H1 (cell line): ENCODE results near the gene GZMM. TPM values are rescaled to one million over a fixed set of nuclear protein-coding genes. Genes with fewer than 3 reads are reported as not detected.
A peak's percentile ranks its signal among the peaks of the same experiment; 100 is the strongest.

Experiments used
- CTCF ChIA-PET: fragments of 300-600 bp; sonication (Branson Sonifier 250); formaldehyde crosslinking; loops from one replicate; lab custom pipeline; 2021; ENCODE audit not compliant: partially characterized antibody; lab: Charles Lee
- POLR2A ChIA-PET: fragments of 300-600 bp; sonication (Branson Sonifier 250); formaldehyde crosslinking; loops from one replicate; lab custom pipeline; 2021; ENCODE audit warnings: inconsistent platforms; ENCODE audit not compliant: partially characterized antibody; lab: Charles Lee
- DNase-seq, 2 experiments: peaks; one replicate each; pipeline versions ENCODE4 v3.0.0 to v3.0.0-alpha.2; 2010 to 2022; ENCODE audit warnings: low spot score in 2 of 2, low read depth in 1 of 2, mixed read lengths in 1 of 2
- FAIRE-seq: peaks from 2 replicates; lab custom pipeline; 2011; peaks lifted over from hg19 to GRCh38; lab: Jason Lieb, UNC
- H2AFZ ChIP-seq: 2 replicates; pipeline ENCODE4 v1.8.1; 2012; ENCODE audit warnings: low read length, inconsistent platforms
- H2AK5ac ChIP-seq: 2 replicates; pipeline ENCODE4 v1.6.1; 2013; ENCODE audit warnings: low read depth, low read length
- H2BK120ac ChIP-seq: replicated peaks from 2 replicates; pipeline ENCODE3; 2013; ENCODE audit warnings: low read depth, low read length, inconsistent platforms
- H2BK12ac ChIP-seq: 2 replicates; pipeline ENCODE4 v1.6.1; 2013; ENCODE audit warnings: low read depth, low read length
- H2BK15ac ChIP-seq: 2 replicates; pipeline ENCODE4 v1.6.1; 2013; ENCODE audit warnings: low read length
- H2BK20ac ChIP-seq: 2 replicates; pipeline ENCODE4 v1.6.1; 2013; ENCODE audit warnings: low read length
- H2BK5ac ChIP-seq: 2 replicates; pipeline ENCODE4 v1.6.1; 2013; ENCODE audit warnings: low read depth, low read length
- H3K14ac ChIP-seq: 2 replicates; pipeline ENCODE4 v1.6.1; 2013; ENCODE audit warnings: inconsistent platforms; ENCODE audit not compliant: insufficient read length
- H3K18ac ChIP-seq: 2 replicates; pipeline ENCODE4 v1.6.1; 2013; ENCODE audit warnings: low read length; ENCODE audit errors: extremely low read depth
- H3K23ac ChIP-seq: 2 replicates; pipeline ENCODE4 v1.6.1; 2013; ENCODE audit warnings: inconsistent platforms; ENCODE audit not compliant: insufficient read length
- H3K23me2 ChIP-seq: 2 replicates; pipeline ENCODE4 v1.6.1; 2013; ENCODE audit warnings: low read depth, low read length
- H3K27ac ChIP-seq: 2 replicates; pipeline ENCODE4 v1.6.1; 2011; ENCODE audit warnings: low read depth, low read length, inconsistent platforms
- H3K27me3 ChIP-seq, 4 experiments: replicated peaks in 1 of 4; 1 replicate in 1 of 4; 2 replicates in 3 of 4; pipeline versions ENCODE4 v1.6.1 to v1.8.1; 2011 to 2013; ENCODE audit warnings: low read length in 3 of 4, mild to moderate bottlenecking in 3 of 4, inconsistent platforms in 2 of 4, mixed read lengths in 2 of 4, moderate library complexity in 1 of 4; ENCODE audit not compliant: control insufficient read depth in 3 of 4, insufficient read depth in 3 of 4; ENCODE audit errors: extremely low read depth in 1 of 4
- H3K36me3 ChIP-seq, 4 experiments: 2 replicates each; pipeline versions ENCODE4 v1.6.1 to v1.8.1; 2011 to 2013; ENCODE audit warnings: mild to moderate bottlenecking in 4 of 4, low read length in 3 of 4, moderate library complexity in 2 of 4, control low read depth in 1 of 4, inconsistent platforms in 1 of 4; ENCODE audit not compliant: insufficient read depth in 4 of 4, control insufficient read depth in 2 of 4
- H3K4ac ChIP-seq: replicated peaks from 2 replicates; pipeline ENCODE3; 2013; ENCODE audit warnings: low read length, low read depth, mixed read lengths, inconsistent platforms; ENCODE audit not compliant: insufficient read length
- H3K4me1 ChIP-seq, 4 experiments: replicated peaks in 1 of 4; 1 replicate in 1 of 4; 2 replicates in 3 of 4; pipeline versions ENCODE4 v1.6.1 to v1.8.1; 2011 to 2013; ENCODE audit warnings: low read length in 3 of 4, inconsistent platforms in 2 of 4, mixed read lengths in 1 of 4; ENCODE audit not compliant: insufficient read depth in 4 of 4, control insufficient read depth in 3 of 4
- H3K4me2 ChIP-seq, 2 experiments: 2 replicates each; pipeline versions ENCODE4 v1.6.1 to v1.8.1; 2011 to 2013; ENCODE audit warnings: low read depth in 2 of 2, low read length in 2 of 2, control low read depth in 1 of 2, inconsistent platforms in 1 of 2, mild to moderate bottlenecking in 1 of 2; ENCODE audit not compliant: insufficient read depth in 1 of 2
- H3K4me3 ChIP-seq, 4 experiments: fragments of 200-600, 300-600 bp in 1 of 4; sonication (generic), shearing (Covaris generic), sonication (Bioruptor Twin) in 1 of 4; 2 replicates each; pipeline versions ENCODE4 v1.5.1 to v1.8.1; 2011 to 2016; ENCODE audit warnings: low read length in 4 of 4, low read depth in 3 of 4, control low read depth in 2 of 4, inconsistent platforms in 2 of 4, mild to moderate bottlenecking in 2 of 4, mixed read lengths in 1 of 4, moderate library complexity in 1 of 4; ENCODE audit not compliant: insufficient read depth in 2 of 4; ENCODE audit errors: extremely low read depth in 1 of 4
- H3K56ac ChIP-seq: replicated peaks from 2 replicates; pipeline ENCODE3; 2013; ENCODE audit warnings: low read depth, mild to moderate bottlenecking, mixed read lengths, low read length, inconsistent platforms; ENCODE audit not compliant: insufficient read length
- H3K79me1 ChIP-seq: 2 replicates; pipeline ENCODE4 v1.6.1; 2013; ENCODE audit warnings: low read depth, low read length, control low read depth
- H3K79me2 ChIP-seq, 2 experiments: 2 replicates each; pipeline versions ENCODE4 v1.6.1 to v1.8.1; 2012 to 2013; ENCODE audit warnings: low read length in 2 of 2, mild to moderate bottlenecking in 2 of 2, inconsistent platforms in 1 of 2; ENCODE audit not compliant: insufficient read depth in 2 of 2, control insufficient read depth in 1 of 2
- H3K9ac ChIP-seq, 4 experiments: replicated peaks in 1 of 4; 1 replicate in 1 of 4; 2 replicates in 3 of 4; pipeline versions ENCODE4 v1.6.1 to v1.8.1; 2011 to 2013; ENCODE audit warnings: low read depth in 3 of 4, low read length in 3 of 4, control low read depth in 2 of 4, mild to moderate bottlenecking in 2 of 4, moderate library complexity in 2 of 4, inconsistent platforms in 1 of 4; ENCODE audit errors: extremely low read depth in 1 of 4
- H3K9me3 ChIP-seq, 2 experiments: 2 replicates each; pipeline versions ENCODE4 v1.6.1 to v1.8.1; 2012 to 2013; ENCODE audit warnings: mild to moderate bottlenecking in 2 of 2, moderate library complexity in 2 of 2, control low read depth in 1 of 2, inconsistent platforms in 1 of 2, low read depth in 1 of 2, low read length in 1 of 2, mixed read lengths in 1 of 2; ENCODE audit not compliant: insufficient read depth in 2 of 2
- H4K20me1 ChIP-seq, 2 experiments: replicated peaks in 1 of 2; 2 replicates each; pipeline versions ENCODE3 to v1.8.1; 2011 to 2013; ENCODE audit warnings: inconsistent platforms in 2 of 2, low read length in 2 of 2, mild to moderate bottlenecking in 1 of 2; ENCODE audit not compliant: insufficient read depth in 2 of 2, control insufficient read depth in 1 of 2
- H4K5ac ChIP-seq: 2 replicates; pipeline ENCODE4 v1.6.1; 2013; ENCODE audit warnings: low read length, low read depth, mixed read lengths, inconsistent platforms; ENCODE audit not compliant: insufficient read length
- H4K8ac ChIP-seq: 2 replicates; pipeline ENCODE4 v1.8.0; 2013; ENCODE audit warnings: mild to moderate bottlenecking, moderate library complexity, low read length, inconsistent platforms; ENCODE audit not compliant: insufficient read depth; ENCODE audit errors: extremely low read depth
- H4K91ac ChIP-seq: replicated peaks from 2 replicates; pipeline ENCODE3; 2013; ENCODE audit warnings: low read length, mixed read lengths, inconsistent platforms; ENCODE audit not compliant: insufficient read length
- EP300 ChIP-seq, 2 experiments: IDR thresholded peaks; 1 replicate in 1 of 2; 2 replicates in 1 of 2; pipeline ENCODE4 v1.6.1; 2011 to 2012; ENCODE audit warnings: low read depth in 2 of 2, low read length in 2 of 2, mild to moderate bottlenecking in 2 of 2, borderline replicate concordance in 1 of 2, inconsistent platforms in 1 of 2, moderate library complexity in 1 of 2
- GTF2F1 ChIP-seq: IDR thresholded peaks from 2 replicates; pipeline ENCODE4 v1.6.1; 2012; ENCODE audit warnings: low read depth, low read length, improper control_type of control experiment, borderline replicate concordance
- RAD21 ChIP-seq, 2 experiments: IDR thresholded peaks in 1 of 2; conservative IDR thresholded peaks in 1 of 2; 2 replicates each; pipeline ENCODE4 v1.6.1; 2011; ENCODE audit warnings: low read depth in 2 of 2, low read length in 2 of 2, improper control_type of control experiment in 1 of 2, inconsistent platforms in 1 of 2, mild to moderate bottlenecking in 1 of 2, moderate library complexity in 1 of 2
- RFX5 ChIP-seq: IDR thresholded peaks from 2 replicates; pipeline ENCODE4 v1.6.1; 2011; ENCODE audit warnings: low read depth, low read length, improper control_type of control experiment, borderline replicate concordance
- SRF ChIP-seq: IDR thresholded peaks from 2 replicates; pipeline ENCODE4 v1.6.1; 2011; ENCODE audit warnings: mild to moderate bottlenecking, low read depth, low read length, moderate library complexity
- TAF1 ChIP-seq: IDR thresholded peaks from 2 replicates; pipeline ENCODE4 v1.6.1; 2011; ENCODE audit warnings: mild to moderate bottlenecking, low read depth, low read length
- WGBS, 2 experiments: shearing (Covaris generic) in 1 of 2; methylation state at CpG; one replicate each; pipeline versions ENCODE4 v1.1.6 to v1.1.7; 2013 to 2015; ENCODE audit warnings: low lambda C conversion rate in 2 of 2, mixed read lengths in 2 of 2, inconsistent platforms in 1 of 2, low coverage in 1 of 2, missing lambda C conversion rate in 1 of 2; ENCODE audit not compliant: insufficient replicate concordance in 2 of 2, insufficient coverage in 1 of 2, insufficient read length in 1 of 2; ENCODE audit errors: extremely low coverage in 1 of 2, missing lambda C conversion rate in 1 of 2; 5-methylcytosine and 5-hydroxymethylcytosine counted together
- polyA plus RNA-seq, 7 experiments: library from polyadenylated mRNA; depleted of rRNA in 3 of 7; stranded (reverse) in 5 of 7; unstranded in 2 of 7; fragments of >200 nt in 5 of 7; fragments of 200-250 nt in 2 of 7; gene quantifications; 1 replicate in 5 of 7; 2 replicates in 1 of 7; 4 replicates in 1 of 7; pipeline versions ENCODE4 v1.2.1 to v1.2.3, GENCODE V29; 2011 to 2013; ENCODE audit warnings: missing spikeins in 2 of 7, mixed read lengths in 2 of 7
- total RNA-seq: library from RNA; stranded (reverse); fragmentation: NEBNext Ultra II Directional; extraction: Animal tissue kit (Norgen Biotek cat#: 25700); gene quantifications from 2 replicates; pipeline ENCODE4 v1.2.1, GENCODE V29; 2021
- TF ChIP-seq, protein P1 (sequence below): IDR thresholded peaks from 2 replicates; pipeline ENCODE4 v1.6.1; 2011; ENCODE audit warnings: low read depth, mild to moderate bottlenecking, low read length; ENCODE audit not compliant: insufficient read depth
- TF ChIP-seq, protein P2 (sequence below): IDR thresholded peaks from 2 replicates; pipeline ENCODE4 v1.6.1; 2012; ENCODE audit warnings: inconsistent platforms

GZMM gene
- total and polyA plus RNA-seq, 2 of the 8 experiments (the other 6 are each of a cell fraction or from before 2014, with no cell fraction given): 0.09 to 0.32 TPM

DNA sequence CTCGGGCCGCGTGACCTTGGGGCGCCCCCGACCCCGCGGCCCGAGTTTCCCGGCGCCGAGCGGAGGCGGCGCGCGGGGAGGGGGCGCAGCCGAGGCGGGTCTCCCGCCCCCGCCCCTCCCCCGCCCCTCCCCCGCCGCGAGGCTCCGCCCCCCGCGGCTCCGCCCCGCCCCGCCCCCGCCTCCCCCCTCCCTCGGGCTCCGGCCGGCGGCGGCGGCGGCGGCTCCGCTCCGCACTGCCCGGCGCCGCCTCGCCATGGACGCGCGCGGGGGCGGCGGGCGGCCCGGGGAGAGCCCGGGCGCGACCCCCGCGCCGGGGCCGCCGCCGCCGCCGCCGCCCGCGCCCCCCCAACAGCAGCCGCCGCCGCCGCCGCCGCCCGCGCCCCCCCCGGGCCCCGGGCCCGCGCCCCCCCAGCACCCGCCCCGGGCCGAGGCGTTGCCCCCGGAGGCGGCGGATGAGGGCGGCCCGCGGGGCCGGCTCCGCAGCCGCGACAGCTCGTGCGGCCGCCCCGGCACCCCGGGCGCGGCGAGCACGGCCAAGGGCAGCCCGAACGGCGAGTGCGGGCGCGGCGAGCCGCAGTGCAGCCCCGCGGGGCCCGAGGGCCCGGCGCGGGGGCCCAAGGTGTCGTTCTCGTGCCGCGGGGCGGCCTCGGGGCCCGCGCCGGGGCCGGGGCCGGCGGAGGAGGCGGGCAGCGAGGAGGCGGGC lies 46.0 kb downstream of the GZMM start, which contains the start of gene HCN2:
Gene HCN2 (plus strand): TSS at position 189 of the 703 bp plus-strand sequence. CDS start 65 bp downstream, at position 254.
- 4% methylated on average over 22 of the region's 132 CpGs; no CpG with 5 or more reads in 1 of the 2 experiments for WGBS, 2 experiments
- Histone ChIP-seq H4K91ac (no peak within 1 kb of the TSS), H3K4me3 (peak within 1 kb of the TSS; percentile 1 to 57 (median 18); a peak in 5 of 8 replicates), H3K9ac (no peak within 1 kb of the TSS), H3K56ac (no peak within 1 kb of the TSS), H3K27me3 (peaks cover 23 to 39% (median 31%) of the 10 kb centered on the region in 4 experiments), H3K9me3 (no peaks in the 10 kb centered on the region), H2BK5ac (no peak within 1 kb of the TSS), H4K8ac (peak within 1 kb of the TSS; percentile 51; the same call in 1 of the 2 replicates), H3K79me1 (no peaks in the 10 kb centered on the region), H3K14ac (no peak within 1 kb of the TSS), H3K23me2 (peaks cover 3% of the 10 kb centered on the region; the same call in 1 of the 2 replicates), H2BK12ac (no peak within 1 kb of the TSS; the same call in 1 of the 2 replicates), H3K4me1 (peaks cover 0 to 6% (median 1%) of the 10 kb centered on the region in 4 experiments; a peak in 3 of 7 replicates), H4K5ac (no peak within 1 kb of the TSS), H2BK20ac (no peak within 1 kb of the TSS), H3K4ac (no peak within 1 kb of the TSS), H3K27ac (no peak within 1 kb of the TSS), H2AFZ (no peak within 1 kb of the TSS), H4K20me1 (peaks cover 4 to 14% of the 10 kb centered on the region in 2 experiments), H3K79me2 (no peaks in the 10 kb centered on the region), H2AK5ac (no peak within 1 kb of the TSS), H3K23ac (no peak within 1 kb of the TSS), H3K4me2 (peak within 1 kb of the TSS; percentile 33 to 64; a peak in 3 of 4 replicates), H2BK15ac (no peak within 1 kb of the TSS), H2BK120ac (no peak within 1 kb of the TSS), H3K36me3 (peaks cover 0 to 4% (median 0%) of the 10 kb centered on the region in 4 experiments; a peak in 1 of 8 replicates), H3K18ac (no peak within 1 kb of the TSS)
- TF ChIP-seq RAD21 (IDR thresholded peaks at IDR 0.05 in 1 of 2, conservative IDR thresholded peaks at IDR 0.05 in 1 of 2; ENCODE audit: low read depth in 2 of 2, low read length in 2 of 2): no peak
- TF ChIP-seq, protein P1, sequence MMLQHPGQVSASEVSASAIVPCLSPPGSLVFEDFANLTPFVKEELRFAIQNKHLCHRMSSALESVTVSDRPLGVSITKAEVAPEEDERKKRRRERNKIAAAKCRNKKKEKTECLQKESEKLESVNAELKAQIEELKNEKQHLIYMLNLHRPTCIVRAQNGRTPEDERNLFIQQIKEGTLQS: no peak
- no peak for TF ChIP-seq GTF2F1
- TF ChIP-seq EP300 (IDR thresholded peaks at IDR 0.05; ENCODE audit: borderline replicate concordance in 1 of 2, low read depth in 2 of 2, low read length in 2 of 2): no peak
- no peak for TF ChIP-seq TAF1
- no peak for TF ChIP-seq SRF
- no peak for TF ChIP-seq RFX5
- TF ChIP-seq, protein P2, sequence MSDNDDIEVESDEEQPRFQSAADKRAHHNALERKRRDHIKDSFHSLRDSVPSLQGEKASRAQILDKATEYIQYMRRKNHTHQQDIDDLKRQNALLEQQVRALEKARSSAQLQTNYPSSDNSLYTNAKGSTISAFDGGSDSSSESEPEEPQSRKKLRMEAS: no peak
- CTCF ChIA-PET: interaction anchor here (0.9 kb wide), 1 partner anchor 23 kb away, joined by 3 read pairs; no protein-coding TSS in a partner anchor
- FAIRE-seq (no peak), DNase-seq (no peak)
- POLR2A ChIA-PET: interaction anchor here (0.8 to 1.2 kb wide), 3 partner anchors 13 to 17 kb away, joined by 3 to 4 read pairs (median 3); no protein-coding TSS in a partner anchor
